Testis (tissue), 2 donors: ENCODE measurements around the gene RBM39.

Source experiments
- POLR2A ChIP-seq: fragments of 450-650 bp; IDR thresholded peaks from one replicate; pipeline ENCODE4 v1.6.1; 2017; ENCODE audit warnings: antibody characterized with exemption, mild to moderate bottlenecking, moderate library complexity
- TF ChIP-seq, protein P1 (sequence below), 3 experiments: fragments of 450-650 bp in 2 of 3; fragments of 200-600 bp in 1 of 3; sonication (generic) in 1 of 3; IDR thresholded peaks; one replicate each; pipeline ENCODE4 v1.5.1; 2016 to 2019; ENCODE audit warnings: antibody characterized with exemption in 3 of 3, mild to moderate bottlenecking in 2 of 3, moderate library complexity in 1 of 3

DNA sequence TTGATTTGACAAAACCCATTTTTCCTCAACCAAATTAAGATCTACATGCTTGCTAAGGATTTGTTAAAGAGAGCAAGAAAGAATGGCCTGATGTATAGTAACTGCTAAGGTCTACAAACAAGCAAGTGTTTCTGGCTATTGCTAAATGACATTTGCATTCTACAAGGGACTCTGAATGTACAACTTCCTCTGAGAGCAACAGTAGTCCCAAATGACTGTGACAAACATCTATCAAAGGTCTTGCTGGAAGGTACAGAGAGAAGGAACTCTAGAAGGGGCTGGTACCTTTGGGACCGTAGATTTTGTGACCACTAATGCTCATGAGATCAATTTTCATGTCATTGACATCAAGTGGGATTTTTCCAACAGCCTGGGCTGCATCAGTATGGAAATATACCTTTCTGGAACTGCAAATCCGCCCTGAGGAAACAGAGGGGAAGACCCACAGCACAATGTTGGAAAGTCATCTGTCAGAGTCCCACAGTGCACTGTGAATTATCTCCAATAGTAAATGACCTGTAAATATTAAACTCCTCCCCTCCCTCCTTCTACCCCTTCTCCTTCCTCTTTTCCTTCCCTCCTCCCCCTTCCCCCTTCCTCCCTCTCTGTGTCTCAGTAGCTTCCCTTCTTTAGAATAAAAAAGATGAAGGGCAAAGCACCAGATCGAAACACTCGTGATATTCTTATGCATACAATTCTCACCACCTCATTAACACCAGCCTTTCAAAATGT is 61.4 kb downstream of the RBM39 start:
- TF ChIP-seq, protein P1, sequence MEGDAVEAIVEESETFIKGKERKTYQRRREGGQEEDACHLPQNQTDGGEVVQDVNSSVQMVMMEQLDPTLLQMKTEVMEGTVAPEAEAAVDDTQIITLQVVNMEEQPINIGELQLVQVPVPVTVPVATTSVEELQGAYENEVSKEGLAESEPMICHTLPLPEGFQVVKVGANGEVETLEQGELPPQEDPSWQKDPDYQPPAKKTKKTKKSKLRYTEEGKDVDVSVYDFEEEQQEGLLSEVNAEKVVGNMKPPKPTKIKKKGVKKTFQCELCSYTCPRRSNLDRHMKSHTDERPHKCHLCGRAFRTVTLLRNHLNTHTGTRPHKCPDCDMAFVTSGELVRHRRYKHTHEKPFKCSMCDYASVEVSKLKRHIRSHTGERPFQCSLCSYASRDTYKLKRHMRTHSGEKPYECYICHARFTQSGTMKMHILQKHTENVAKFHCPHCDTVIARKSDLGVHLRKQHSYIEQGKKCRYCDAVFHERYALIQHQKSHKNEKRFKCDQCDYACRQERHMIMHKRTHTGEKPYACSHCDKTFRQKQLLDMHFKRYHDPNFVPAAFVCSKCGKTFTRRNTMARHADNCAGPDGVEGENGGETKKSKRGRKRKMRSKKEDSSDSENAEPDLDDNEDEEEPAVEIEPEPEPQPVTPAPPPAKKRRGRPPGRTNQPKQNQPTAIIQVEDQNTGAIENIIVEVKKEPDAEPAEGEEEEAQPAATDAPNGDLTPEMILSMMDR (IDR thresholded peaks at IDR 0.05), result no peak
- TF ChIP-seq POLR2A, result no peak
